ENCODE data around the gene UROC1. TPM values are rescaled to one million over a fixed set of nuclear protein-coding genes. Genes with fewer than 3 reads are reported as not detected.

The UROC1 gene
- total and polyA plus RNA-seq, 2 donors (not counting 1 experiment from before 2014, with no cell fraction given), result not detected

DNA sequence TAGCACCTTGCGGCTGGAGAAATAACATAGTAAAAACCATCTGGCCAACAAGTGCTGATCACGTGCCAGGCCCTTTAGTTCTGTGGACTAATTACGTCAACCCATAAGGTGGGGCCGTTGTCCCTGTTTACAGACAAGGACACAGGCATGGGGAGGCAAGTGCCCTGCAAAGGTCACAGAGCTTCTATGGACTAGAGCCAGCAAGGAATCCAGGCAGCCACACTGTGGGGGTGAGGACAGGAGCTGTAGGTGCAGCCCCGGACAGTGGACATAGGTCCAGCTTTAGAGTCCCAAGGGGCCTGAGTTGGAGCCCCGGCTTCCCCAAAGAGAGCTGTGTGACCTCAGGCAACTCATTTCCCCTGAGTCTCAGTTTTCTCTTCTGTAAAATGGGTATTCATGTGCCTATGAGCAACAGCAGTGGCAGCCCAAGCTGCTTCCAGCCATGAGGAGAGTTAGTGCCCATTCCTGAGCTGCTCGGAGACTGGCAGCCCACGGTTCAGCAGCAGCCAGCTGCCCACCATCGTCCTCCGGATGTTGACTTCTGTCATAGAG is 20.2 kb upstream of the UROC1 start:
- 86% methylated on average over 10 of the region's 10 CpGs for WGBS (ENCODE audit: insufficient coverage)
- no peak for ATAC-seq (ENCODE audit: low read depth)
- no peak overlapping the region for H2AFZ ChIP-seq (ENCODE audit: insufficient read depth, low read depth, low read length, poor library complexity, severe bottlenecking)
- peaks cover 0 to 6% of the 10 kb centered on the region in 2 donors for H3K4me1 ChIP-seq (ENCODE audit: control insufficient read depth in 2 of 2, insufficient read depth in 2 of 2, low read length in 2 of 2)
- no peaks in the 10 kb centered on the region for H4K20me1 ChIP-seq (ENCODE audit: control insufficient read depth, insufficient read depth, low read length, poor library complexity, severe bottlenecking)
- H3K27ac ChIP-seq (ENCODE audit: low read length in 2 of 2), result no peak overlapping the region
- Mint-ChIP-seq H3K4me3 (no peak overlapping the region), H3K27me3 (peaks cover 11% of the 10 kb centered on the region), H3K27ac (no peak overlapping the region), H3K9me3 (ENCODE audit: insufficient read depth) (no peaks in the 10 kb centered on the region), H3K4me1 (no peaks in the 10 kb centered on the region)
- H3K9ac ChIP-seq (ENCODE audit: low read length), result no peak overlapping the region
- no peak overlapping the region for H3K4me2 ChIP-seq (replicated peaks; ENCODE audit: low read depth, low read length, poor library complexity, severe bottlenecking)
- intact Hi-C loops (cut with micrococcal nuclease), result no loop called here
- CTCF ChIA-PET, result interaction anchor here (1.2 kb wide), 1 partner anchor 15 kb away, joined by 3 read pairs; no protein-coding TSS in a partner anchor
- peaks cover 0 to 4% (median 0%) of the 10 kb centered on the region in 4 experiments for H3K27me3 ChIP-seq (replicated peaks in 1 of 4; ENCODE audit: control extremely low read depth in 1 of 4, control insufficient read depth in 3 of 4, insufficient read depth in 4 of 4, low read length in 3 of 4)
- no peak overlapping the region for H3K4me3 ChIP-seq (ENCODE audit: control extremely low read depth in 1 of 5, extremely low read depth in 1 of 5, insufficient read depth in 1 of 5, low read depth in 2 of 5, low read length in 4 of 5)
- peaks cover 0 to 7% (median 0%) of the 10 kb centered on the region in 3 donors for H3K9me3 ChIP-seq (ENCODE audit: control extremely low read depth in 1 of 3, control insufficient read depth in 2 of 3, insufficient read depth in 1 of 3, low read length in 2 of 3)
- TF ChIP-seq, protein P1, sequence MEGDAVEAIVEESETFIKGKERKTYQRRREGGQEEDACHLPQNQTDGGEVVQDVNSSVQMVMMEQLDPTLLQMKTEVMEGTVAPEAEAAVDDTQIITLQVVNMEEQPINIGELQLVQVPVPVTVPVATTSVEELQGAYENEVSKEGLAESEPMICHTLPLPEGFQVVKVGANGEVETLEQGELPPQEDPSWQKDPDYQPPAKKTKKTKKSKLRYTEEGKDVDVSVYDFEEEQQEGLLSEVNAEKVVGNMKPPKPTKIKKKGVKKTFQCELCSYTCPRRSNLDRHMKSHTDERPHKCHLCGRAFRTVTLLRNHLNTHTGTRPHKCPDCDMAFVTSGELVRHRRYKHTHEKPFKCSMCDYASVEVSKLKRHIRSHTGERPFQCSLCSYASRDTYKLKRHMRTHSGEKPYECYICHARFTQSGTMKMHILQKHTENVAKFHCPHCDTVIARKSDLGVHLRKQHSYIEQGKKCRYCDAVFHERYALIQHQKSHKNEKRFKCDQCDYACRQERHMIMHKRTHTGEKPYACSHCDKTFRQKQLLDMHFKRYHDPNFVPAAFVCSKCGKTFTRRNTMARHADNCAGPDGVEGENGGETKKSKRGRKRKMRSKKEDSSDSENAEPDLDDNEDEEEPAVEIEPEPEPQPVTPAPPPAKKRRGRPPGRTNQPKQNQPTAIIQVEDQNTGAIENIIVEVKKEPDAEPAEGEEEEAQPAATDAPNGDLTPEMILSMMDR (IDR thresholded peaks at IDR 0.05), result no peak
- TF ChIP-seq EZH2 (IDR thresholded peaks at IDR 0.05; ENCODE audit: borderline replicate concordance, insufficient read depth, low read depth, low read length, poor library complexity, severe bottlenecking), result no peak
- no peaks in the 10 kb centered on the region for H3K79me2 ChIP-seq (ENCODE audit: control insufficient read depth, insufficient read depth, low read length)
- H3K36me3 ChIP-seq (replicated peaks in 1 of 2; ENCODE audit: control extremely low read depth in 1 of 2, control insufficient read depth in 1 of 2, extremely low read depth in 1 of 2, insufficient read depth in 2 of 2, low read length in 1 of 2), result no peaks in the 10 kb centered on the region
- DNase-seq, result no peak
- POLR2A ChIA-PET, result no interaction called here

DNA sequence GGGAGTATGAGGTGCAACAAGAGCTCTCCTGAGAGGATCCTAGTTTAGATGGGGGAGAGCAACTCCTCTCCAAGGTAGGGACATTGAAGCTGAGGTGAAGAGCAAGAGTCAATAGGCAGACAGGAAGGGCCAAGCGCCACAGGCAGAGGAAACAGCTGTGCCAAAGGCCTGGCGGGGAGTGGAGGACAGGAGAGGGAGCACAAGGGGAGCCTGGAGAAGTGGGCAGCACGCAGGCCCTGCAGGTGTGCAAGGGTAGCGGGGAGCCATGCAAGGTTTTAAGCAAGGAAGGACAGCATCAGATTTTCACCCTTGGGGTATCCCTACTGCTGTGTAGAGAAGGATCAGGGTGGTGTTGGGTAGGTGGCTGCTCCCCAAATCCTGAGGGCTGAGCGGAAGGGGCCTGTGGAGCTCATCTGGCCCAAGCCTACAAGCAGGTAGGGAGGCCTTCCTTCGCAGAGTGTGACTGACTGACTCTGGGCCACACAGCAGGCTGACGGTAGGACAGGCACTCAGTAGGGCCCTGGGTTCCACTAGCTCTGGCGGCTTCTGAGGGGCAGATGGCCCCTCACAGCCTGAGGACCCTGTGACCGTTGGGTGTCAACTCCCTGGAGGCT is 19.6 kb upstream of the UROC1 start:
- DNase-seq (no peak), ATAC-seq (ENCODE audit: low read depth) (no peak)
- no peak overlapping the region for H3K4me3 Mint-ChIP-seq
- Histone ChIP-seq H4K20me1 (ENCODE audit: control insufficient read depth, insufficient read depth, low read length, poor library complexity, severe bottlenecking) (no peaks in the 10 kb centered on the region), H3K27me3 (replicated peaks in 1 of 4; ENCODE audit: control extremely low read depth in 1 of 4, control insufficient read depth in 3 of 4, insufficient read depth in 4 of 4, low read length in 3 of 4) (peaks cover 0 to 4% (median 0%) of the 10 kb centered on the region in 4 experiments), H2AFZ (ENCODE audit: insufficient read depth, low read depth, low read length, poor library complexity, severe bottlenecking) (no peak overlapping the region), H3K27ac (ENCODE audit: low read length in 2 of 2) (no peak overlapping the region), H3K9ac (ENCODE audit: low read length) (no peak overlapping the region), H3K4me3 (ENCODE audit: control extremely low read depth in 1 of 5, extremely low read depth in 1 of 5, insufficient read depth in 1 of 5, low read depth in 2 of 5, low read length in 4 of 5) (no peak overlapping the region), H3K9me3 (ENCODE audit: control extremely low read depth in 1 of 3, control insufficient read depth in 2 of 3, insufficient read depth in 1 of 3, low read length in 2 of 3) (peaks cover 0 to 2% (median 0%) of the 10 kb centered on the region in 3 donors), H3K4me2 (replicated peaks; ENCODE audit: low read depth, low read length, poor library complexity, severe bottlenecking) (no peak overlapping the region), H3K79me2 (ENCODE audit: control insufficient read depth, insufficient read depth, low read length) (no peaks in the 10 kb centered on the region), H3K36me3 (replicated peaks in 1 of 2; ENCODE audit: control extremely low read depth in 1 of 2, control insufficient read depth in 1 of 2, extremely low read depth in 1 of 2, insufficient read depth in 2 of 2, low read length in 1 of 2) (no peaks in the 10 kb centered on the region), H3K4me1 (ENCODE audit: control insufficient read depth in 2 of 2, insufficient read depth in 2 of 2, low read length in 2 of 2) (peaks cover 0 to 6% of the 10 kb centered on the region in 2 donors)
- TF ChIP-seq, protein P1 (IDR thresholded peaks at IDR 0.05), result no peak
- no peak for TF ChIP-seq EZH2 (IDR thresholded peaks at IDR 0.05; ENCODE audit: borderline replicate concordance, insufficient read depth, low read depth, low read length, poor library complexity, severe bottlenecking)
- intact Hi-C loops (cut with micrococcal nuclease), result no loop called here
- H3K9me3 Mint-ChIP-seq (ENCODE audit: insufficient read depth), result no peaks in the 10 kb centered on the region
- H3K27ac Mint-ChIP-seq, result no peak overlapping the region
- peaks cover 11% of the 10 kb centered on the region for H3K27me3 Mint-ChIP-seq
- WGBS (ENCODE audit: insufficient coverage), result 74% methylated on average over 9 of the region's 9 CpGs
- ChIA-PET POLR2A (no interaction called here), CTCF (no interaction called here)
- H3K4me1 Mint-ChIP-seq, result no peaks in the 10 kb centered on the region
